Effector memory CD4-positive, alpha-beta T cell (primary cell): ENCODE data around the gene CIP2A.

Experiments used
- DNase-seq, 3 donors: peaks; one replicate each; pipeline ENCODE4 v3.0.0-alpha.2; 2020
- H3K27ac ChIP-seq: 2 replicates; pipeline ENCODE4 v1.7.0; 2013; ENCODE audit warnings: mild to moderate bottlenecking, low read length, moderate library complexity; ENCODE audit not compliant: insufficient read depth, poor library complexity, severe bottlenecking
- H3K27me3 ChIP-seq: replicated peaks from 2 replicates; pipeline ENCODE4 v1.7.0; 2013; ENCODE audit warnings: mild to moderate bottlenecking, low read length; ENCODE audit not compliant: insufficient read depth, control insufficient read depth, poor library complexity, severe bottlenecking
- H3K36me3 ChIP-seq: 2 replicates; pipeline ENCODE4 v1.7.0; 2013; ENCODE audit warnings: mild to moderate bottlenecking, low read length, moderate library complexity; ENCODE audit not compliant: control insufficient read depth, insufficient read depth
- H3K4me1 ChIP-seq: 2 replicates; pipeline ENCODE4 v1.7.0; 2013; ENCODE audit warnings: low read length, mild to moderate bottlenecking; ENCODE audit not compliant: control insufficient read depth, insufficient read depth, poor library complexity, severe bottlenecking
- H3K4me3 ChIP-seq: 2 replicates; pipeline ENCODE4 v1.7.0; 2013; ENCODE audit warnings: low read length, low read depth, mild to moderate bottlenecking; ENCODE audit not compliant: insufficient read depth, poor library complexity, severe bottlenecking
- H3K9me3 ChIP-seq: 2 replicates; pipeline ENCODE4 v1.7.0; 2013; ENCODE audit warnings: mild to moderate bottlenecking, low read length, moderate library complexity; ENCODE audit not compliant: control insufficient read depth

The CIP2A gene

DNA sequence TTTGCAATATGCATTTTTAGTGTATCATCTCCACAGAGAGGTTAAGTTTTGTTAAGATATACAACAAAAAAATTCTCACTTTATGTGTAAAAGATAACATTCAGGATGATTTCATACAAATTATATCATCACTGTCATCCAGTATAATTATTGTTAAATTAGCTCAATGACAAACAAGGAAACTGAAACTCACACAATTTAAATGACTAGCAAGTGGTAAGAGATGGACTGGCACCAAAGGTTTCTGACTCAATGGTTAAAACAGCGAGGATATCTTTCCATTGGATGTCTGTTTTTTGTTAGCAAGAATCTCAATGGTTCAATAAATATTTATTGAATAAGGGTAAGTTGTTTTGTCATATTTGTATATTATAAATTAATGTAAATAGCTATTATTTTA is 22.6 kb downstream of the CIP2A start:
- DNase-seq = no peak
- H3K9me3 ChIP-seq = no peaks in the 10 kb centered on the region
- H3K27ac ChIP-seq = no peak overlapping the region

DNA sequence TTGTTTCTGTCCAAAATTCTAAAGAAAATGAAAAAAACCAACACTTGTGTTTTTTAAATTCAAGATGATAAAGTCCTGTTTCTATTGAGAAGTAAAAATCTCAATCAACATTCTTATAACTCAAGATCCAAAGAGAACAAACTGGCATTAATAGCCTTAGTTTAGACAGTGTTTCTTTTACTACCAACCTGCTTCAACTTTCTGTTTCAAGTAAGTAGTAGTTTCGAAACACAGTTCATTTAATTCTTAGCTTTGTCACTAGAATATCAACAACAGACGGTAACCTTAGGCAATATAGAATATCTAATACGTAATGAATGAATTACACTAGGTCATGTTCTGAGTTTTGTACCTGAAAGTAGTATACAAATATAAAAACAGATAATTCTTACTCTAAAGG is 23.7 kb downstream of the CIP2A start:
- DNase-seq = no peak
- no peaks in the 10 kb centered on the region for H3K4me1 ChIP-seq
- H3K9me3 ChIP-seq = no peaks in the 10 kb centered on the region
- H3K36me3 ChIP-seq = no peaks in the 10 kb centered on the region
- H3K4me3 ChIP-seq = no peak overlapping the region
- no peak overlapping the region for H3K27ac ChIP-seq
- H3K27me3 ChIP-seq = no peaks in the 10 kb centered on the region

More for the DNA sequence above, 22.6 kb downstream of the CIP2A start:
- no peaks in the 10 kb centered on the region for H3K36me3 ChIP-seq
- H3K27me3 ChIP-seq = no peaks in the 10 kb centered on the region
- H3K4me3 ChIP-seq = no peak overlapping the region
- H3K4me1 ChIP-seq = no peaks in the 10 kb centered on the region

DNA sequence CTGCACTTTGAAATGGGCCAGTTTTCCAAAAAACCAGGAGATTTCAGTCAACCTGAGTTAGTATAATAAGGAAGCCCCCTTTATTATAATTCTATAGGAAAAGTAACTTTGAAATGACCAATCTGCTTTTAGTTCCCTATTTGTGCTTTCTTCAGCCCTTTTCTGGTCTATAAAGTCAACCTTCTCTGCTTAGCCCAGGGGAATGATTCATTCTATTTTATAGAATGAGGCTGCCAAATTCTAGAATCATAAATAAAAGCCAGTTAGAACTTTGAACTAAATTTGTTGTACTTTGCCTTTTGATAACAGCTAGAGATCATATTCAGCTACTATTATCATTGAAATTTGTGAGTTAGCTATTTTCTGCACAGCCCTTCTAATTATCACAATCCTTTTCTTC is 24.7 kb downstream of the CIP2A start:
- Histone ChIP-seq H3K4me1 (no peaks in the 10 kb centered on the region), H3K36me3 (no peaks in the 10 kb centered on the region), H3K27ac (no peak overlapping the region), H3K9me3 (no peaks in the 10 kb centered on the region), H3K27me3 (no peaks in the 10 kb centered on the region), H3K4me3 (no peak overlapping the region)
- DNase-seq = no peak

DNA sequence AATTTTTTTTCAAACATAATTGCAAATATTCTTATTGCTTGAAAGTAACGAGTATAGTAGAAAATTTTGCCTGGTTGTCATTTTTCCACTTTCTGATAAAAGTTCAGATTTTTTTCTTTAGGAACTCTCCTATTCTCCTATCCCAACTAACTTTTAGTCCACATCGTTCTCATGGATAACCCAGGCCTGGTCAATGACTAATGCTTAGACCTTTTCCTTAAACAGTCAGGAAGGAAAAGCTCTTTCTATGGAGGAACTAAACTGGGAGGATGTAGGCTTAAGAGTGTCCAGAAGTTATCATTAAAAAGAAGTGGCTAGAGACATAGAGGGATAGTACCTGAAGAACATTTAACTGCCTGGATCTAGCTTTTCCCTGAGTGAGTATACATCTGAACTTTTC is 26.7 kb downstream of the CIP2A start:
- H3K27ac ChIP-seq = no peak overlapping the region
- H3K27me3 ChIP-seq = no peaks in the 10 kb centered on the region
- H3K4me3 ChIP-seq = no peak overlapping the region
- H3K4me1 ChIP-seq = no peaks in the 10 kb centered on the region
- no peaks in the 10 kb centered on the region for H3K9me3 ChIP-seq
- no peak for DNase-seq
- no peaks in the 10 kb centered on the region for H3K36me3 ChIP-seq

DNA sequence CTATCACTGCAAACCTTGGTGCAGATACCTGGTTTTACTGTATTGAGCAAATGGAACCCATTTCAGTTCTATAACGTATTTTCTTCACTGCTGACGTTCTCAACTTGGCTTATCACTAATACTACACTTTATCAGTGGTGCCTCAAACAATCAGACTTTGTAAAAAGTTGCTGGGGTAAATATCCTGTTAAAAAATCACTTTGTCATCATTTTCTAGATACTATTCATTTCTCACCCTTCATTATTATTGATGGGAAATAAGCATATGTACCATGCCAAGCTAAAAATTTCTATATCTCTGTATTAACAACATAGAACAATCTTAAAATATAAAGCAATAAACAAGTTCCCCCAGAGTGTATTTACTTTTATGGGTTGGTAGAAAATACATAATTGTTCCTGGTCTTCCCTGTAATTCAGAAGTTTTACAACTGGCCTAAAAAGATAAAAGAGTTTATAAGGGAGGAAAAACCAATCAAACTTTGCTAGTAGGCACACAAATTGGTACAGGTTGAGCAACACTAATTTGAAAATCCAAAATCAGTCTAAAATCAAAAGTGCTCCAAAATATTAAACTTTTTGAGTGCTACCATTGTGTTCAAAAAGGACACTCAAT is 33.2 kb downstream of the CIP2A start:
- no peak for DNase-seq
- Histone ChIP-seq H3K4me3 (no peak overlapping the region), H3K36me3 (no peaks in the 10 kb centered on the region), H3K4me1 (no peaks in the 10 kb centered on the region), H3K9me3 (no peaks in the 10 kb centered on the region), H3K27me3 (no peaks in the 10 kb centered on the region), H3K27ac (no peak overlapping the region)

DNA sequence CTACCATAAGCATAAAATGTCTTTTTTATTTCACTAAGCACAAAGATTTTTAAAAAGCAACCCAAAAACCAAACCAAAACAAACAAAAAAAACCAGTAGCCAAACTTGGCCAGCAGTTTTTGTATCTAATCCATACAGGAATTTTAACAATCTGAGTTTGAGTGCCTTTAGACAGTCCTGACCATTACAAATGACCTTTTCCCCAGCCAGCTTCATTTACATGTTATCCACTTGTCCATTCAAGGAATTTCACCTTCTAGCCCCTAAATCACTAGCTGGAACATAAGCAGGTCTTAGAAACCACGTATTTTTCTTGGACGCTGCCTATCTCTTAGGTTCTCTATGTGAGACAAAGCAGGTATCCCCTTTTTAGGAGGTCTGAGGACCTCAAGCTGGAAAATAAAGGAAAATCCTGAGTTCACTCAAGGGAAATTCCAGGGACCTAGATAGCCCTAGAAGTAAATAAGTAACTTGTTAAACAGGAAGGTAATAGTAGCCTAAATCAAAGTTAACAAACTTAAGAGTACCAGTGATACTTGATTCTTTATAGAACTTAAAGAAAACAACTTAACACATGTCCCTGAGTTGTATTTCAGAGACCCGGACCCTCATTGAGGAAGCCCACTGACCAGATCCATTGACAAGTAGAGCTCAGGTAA is 34.2 kb downstream of the CIP2A start:
- Histone ChIP-seq H3K27me3 (no peaks in the 10 kb centered on the region), H3K9me3 (no peaks in the 10 kb centered on the region), H3K4me3 (no peak overlapping the region), H3K27ac (no peak overlapping the region), H3K36me3 (no peaks in the 10 kb centered on the region), H3K4me1 (no peaks in the 10 kb centered on the region)
- DNase-seq = no peak

DNA sequence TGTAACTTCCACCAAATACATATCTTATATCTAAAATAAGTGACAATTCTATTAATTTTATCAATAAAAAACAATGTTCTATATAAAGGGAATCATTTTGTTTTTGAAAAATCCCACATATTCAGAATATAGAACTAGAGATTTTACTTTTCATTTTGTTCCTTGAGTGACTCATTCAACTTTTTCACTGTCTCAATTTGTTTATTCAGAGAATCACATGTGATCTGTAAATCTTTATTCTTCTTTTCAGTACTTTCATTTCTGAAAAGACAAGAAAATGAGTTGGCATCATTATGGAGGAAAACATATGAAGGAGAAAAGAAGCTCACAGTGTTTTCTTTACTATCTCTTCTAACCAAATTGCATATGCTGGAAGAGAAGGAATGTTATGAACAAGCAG is 35.0 kb downstream of the CIP2A start:
- no peaks in the 10 kb centered on the region for H3K36me3 ChIP-seq
- H3K27me3 ChIP-seq = no peaks in the 10 kb centered on the region
- no peak overlapping the region for H3K4me3 ChIP-seq
- DNase-seq = no peak
- H3K4me1 ChIP-seq = no peaks in the 10 kb centered on the region
- H3K9me3 ChIP-seq = no peaks in the 10 kb centered on the region
- no peak overlapping the region for H3K27ac ChIP-seq

DNA sequence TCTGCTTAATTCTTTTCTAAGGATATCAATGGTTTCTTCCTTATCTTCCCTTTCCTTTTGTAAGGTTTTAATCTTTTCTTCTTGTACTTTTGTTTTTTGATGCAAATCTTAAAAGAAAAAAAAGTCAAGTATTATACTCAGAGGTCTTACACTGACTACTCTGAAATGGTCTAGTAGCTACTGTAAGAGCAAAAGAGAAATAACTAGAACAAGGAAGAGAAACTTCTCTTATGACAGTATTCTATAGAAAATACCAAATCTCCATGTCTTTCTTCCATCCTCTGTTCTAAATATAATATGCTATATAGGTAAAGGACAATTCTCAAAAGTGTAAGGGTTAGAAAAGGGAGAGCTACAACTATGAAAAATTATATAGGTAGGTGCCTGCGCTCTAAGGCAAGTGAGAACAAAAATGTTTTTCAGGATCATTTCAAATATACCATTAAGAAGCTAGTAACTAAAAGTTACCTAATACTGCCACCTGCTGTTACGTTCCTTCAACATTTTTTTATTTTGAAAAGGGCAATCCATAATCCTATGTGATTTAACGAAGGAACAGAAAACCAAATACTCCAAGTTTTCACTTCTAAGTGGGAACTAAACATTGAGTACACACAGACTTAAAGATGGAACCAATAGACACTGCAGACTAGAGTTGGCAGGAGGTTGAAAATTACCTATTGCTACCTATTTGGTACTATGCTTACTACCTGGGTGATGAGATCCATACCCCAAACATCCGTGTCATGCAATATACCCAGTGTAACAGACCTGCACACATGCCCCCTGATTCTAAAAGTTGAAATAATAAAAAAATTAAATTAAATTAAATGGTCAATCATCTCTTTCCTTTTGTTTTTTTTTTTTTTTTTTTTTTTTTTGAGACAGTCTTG is 36.7 kb downstream of the CIP2A start:
- H3K9me3 ChIP-seq = no peaks in the 10 kb centered on the region
- H3K27me3 ChIP-seq = no peaks in the 10 kb centered on the region
- H3K4me3 ChIP-seq = no peak overlapping the region
- no peak for DNase-seq
- no peaks in the 10 kb centered on the region for H3K36me3 ChIP-seq
- H3K27ac ChIP-seq = no peak overlapping the region
- H3K4me1 ChIP-seq = no peaks in the 10 kb centered on the region

DNA sequence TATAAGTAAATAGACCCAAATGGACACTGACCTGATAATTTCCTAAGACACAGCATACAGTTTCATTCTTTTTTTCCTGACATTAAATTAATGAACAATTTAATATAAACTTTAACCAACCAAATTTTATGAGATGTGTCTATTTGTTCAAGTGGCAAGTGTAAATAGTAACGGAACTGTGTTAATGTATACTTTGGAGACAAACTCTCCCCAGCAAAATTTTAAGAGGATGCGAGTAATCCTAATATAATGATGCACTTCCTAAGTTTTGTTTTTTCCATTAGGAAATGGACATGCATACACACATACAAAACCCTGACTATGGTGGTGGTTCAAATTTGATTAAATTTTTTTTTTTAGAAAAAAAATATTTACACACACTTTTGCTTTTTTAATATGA is 40.4 kb downstream of the CIP2A start:
- H3K36me3 ChIP-seq = no peaks in the 10 kb centered on the region
- no peaks in the 10 kb centered on the region for H3K9me3 ChIP-seq
- H3K4me3 ChIP-seq = no peak overlapping the region
- no peak for DNase-seq
- H3K4me1 ChIP-seq = no peaks in the 10 kb centered on the region
- no peaks in the 10 kb centered on the region for H3K27me3 ChIP-seq
- no peak overlapping the region for H3K27ac ChIP-seq

DNA sequence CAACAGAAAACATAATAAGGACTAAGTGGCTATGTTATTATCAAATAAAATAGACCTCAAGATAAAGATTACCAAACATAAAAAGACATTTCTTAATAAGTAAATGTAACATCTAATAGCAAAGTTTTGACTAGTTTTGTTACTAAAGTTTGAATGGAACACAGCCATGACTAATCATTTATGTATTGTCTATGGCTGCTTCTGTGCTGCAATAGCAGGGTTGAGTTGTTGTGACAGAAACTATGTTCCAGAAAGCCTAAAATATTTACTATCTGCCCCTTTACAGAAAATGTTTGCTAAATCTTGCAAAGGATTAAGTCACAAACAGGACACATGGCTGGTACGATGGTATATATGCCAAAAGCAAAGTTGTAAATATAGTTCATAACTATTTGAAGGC is 40.9 kb downstream of the CIP2A start:
- Histone ChIP-seq H3K27me3 (no peaks in the 10 kb centered on the region), H3K4me3 (no peak overlapping the region), H3K27ac (no peak overlapping the region), H3K4me1 (no peaks in the 10 kb centered on the region), H3K36me3 (no peaks in the 10 kb centered on the region), H3K9me3 (no peaks in the 10 kb centered on the region)
- no peak for DNase-seq
